Uterus (tissue), 2 donors: ENCODE measurements around the gene SLC9C2.

Source experiments
- CTCF ChIP-seq, 4 experiments: fragments of 200-600 bp in 2 of 4; fragments of 450-650 bp in 2 of 4; sonication (generic) in 2 of 4; IDR thresholded peaks; one replicate each; pipeline ENCODE4 v1.5.1; 2016 to 2019; ENCODE audit warnings: antibody characterized with exemption in 4 of 4, mild to moderate bottlenecking in 2 of 4, moderate library complexity in 1 of 4
- POLR2A ChIP-seq, 2 donors: fragments of 450-650 bp; IDR thresholded peaks; one replicate each; pipeline ENCODE4 v1.6.1; 2016; ENCODE audit warnings: antibody characterized with exemption in 2 of 2, mild to moderate bottlenecking in 1 of 2, moderate library complexity in 1 of 2

- TF ChIP-seq POLR2A (IDR thresholded peaks at IDR 0.05), result no peak
- TF ChIP-seq CTCF (IDR thresholded peaks at IDR 0.05), result no peak
Observed at GRCh38 chr1:173561263-173561662, 41.6 kb downstream of the SLC9C2 start.
